ENCODE results near the gene PRPF6.

GRCh38 chr20:64049060-64049877 is 68.3 kb downstream of the PRPF6 start, which contains the start of gene SOX18:
- TF ChIP-seq GATA2 (IDR thresholded peaks at IDR 0.05; ENCODE audit: low read depth, low read length) = no peak
- TF ChIP-seq GATA3 (IDR thresholded peaks at IDR 0.05; ENCODE audit: low read depth, low read length) = no peak
